Measurements from ENCODE around the gene PCDHGA1.

Gene PCDHGA1

GRCh38 chr5:141411575-141411974 lies 81.3 kb downstream of the PCDHGA1 start:
- CTCF ChIA-PET, result interaction anchor here (0.6 to 1.5 kb wide), 2 partner anchors 10 to 726 kb away, joined by 4 to 6 read pairs; partner anchors contain the start of gene PCDHGA11

GRCh38 chr5:141412854-141413539 lies 82.7 kb downstream of the PCDHGA1 start, which contains the start of gene PCDHGA10:
Gene PCDHGA10, plus strand, starts transcription at chr5:141412987. Its CDS starts 189 bp downstream, at chr5:141413176.
- POLR2A ChIA-PET, result no interaction called here

More at GRCh38 chr5:141411575-141411974, 81.3 kb downstream of the PCDHGA1 start:
- no peak for TF ChIP-seq ZNF404 (tag by site-specific recombination; IDR thresholded peaks at IDR 0.05)
- TF ChIP-seq ZNF266 (tag by site-specific recombination; IDR thresholded peaks at IDR 0.05; ENCODE audit: low read depth), result no peak
- no peak for TF ChIP-seq ZBTB48 (tag by site-specific recombination; IDR thresholded peaks at IDR 0.05)
- TF ChIP-seq WT1 (tag by site-specific recombination; IDR thresholded peaks at IDR 0.05), result no peak
- no peak for TF ChIP-seq ZNF121 (tag by site-specific recombination; IDR thresholded peaks at IDR 0.05)
- TF ChIP-seq ZNF248 (tag by site-specific recombination; IDR thresholded peaks at IDR 0.05), result no peak
- no peak for TF ChIP-seq ZNF785 (tag by site-specific recombination; IDR thresholded peaks at IDR 0.05)
- no peak for TF ChIP-seq ZNF311 (tag by site-specific recombination; IDR thresholded peaks at IDR 0.05; ENCODE audit: borderline replicate concordance)
- TF ChIP-seq ZNF473 (tag by site-specific recombination; IDR thresholded peaks at IDR 0.05), result no peak
- no peak for TF ChIP-seq ZNF777 (tag by site-specific recombination; IDR thresholded peaks at IDR 0.05; ENCODE audit: borderline replicate concordance)
- TF ChIP-seq ZNF335 (tag by site-specific recombination; conservative IDR thresholded peaks at IDR 0.05), result no peak
- Histone ChIP-seq H3K36me3 (ENCODE audit: control insufficient read depth in 2 of 2, insufficient read depth in 1 of 2, low read length in 2 of 2) (no peaks in the 10 kb centered on the region), H3K4me1 (ENCODE audit: control insufficient read depth, insufficient read depth, low read length) (no peaks in the 10 kb centered on the region), H3K27ac (ENCODE audit: extremely low read depth, low read depth, low read length) (no peak overlapping the region), H3K9me3 (ENCODE audit: control insufficient read depth, insufficient read depth, low read depth, low read length) (no peaks in the 10 kb centered on the region), H3K4me3 (ENCODE audit: low read depth, low read length) (no peak overlapping the region)
- POLR2A ChIA-PET, result no interaction called here

GRCh38 chr5:141413540-141414069 lies 83.3 kb downstream of the PCDHGA1 start:
- Histone ChIP-seq H3K4me3 (ENCODE audit: low read depth, low read length) (no peak overlapping the region), H3K4me1 (ENCODE audit: control insufficient read depth, insufficient read depth, low read length) (no peaks in the 10 kb centered on the region), H3K27ac (ENCODE audit: extremely low read depth, low read depth, low read length) (no peak overlapping the region), H3K36me3 (ENCODE audit: control insufficient read depth in 2 of 2, insufficient read depth in 1 of 2, low read length in 2 of 2) (no peaks in the 10 kb centered on the region), H3K9me3 (ENCODE audit: control insufficient read depth, insufficient read depth, low read depth, low read length) (no peaks in the 10 kb centered on the region)
- ChIA-PET CTCF (interaction anchor here (0.6 to 3.2 kb wide), 13 partner anchors 16 to 364 kb away, joined by 3 to 14 read pairs (median 5); partner anchors contain the start of genes PCDHGA12 and PCDHGB5), POLR2A (no interaction called here)
- TF ChIP-seq ZNF76 (tag by site-specific recombination; IDR thresholded peaks at IDR 0.05; ENCODE audit: borderline replicate concordance, low read depth), result no peak
- TF ChIP-seq ZNF211 (tag by site-specific recombination; IDR thresholded peaks at IDR 0.05; ENCODE audit: low read depth), result no peak
- TF ChIP-seq ZNF16 (tag by site-specific recombination; IDR thresholded peaks at IDR 0.05; ENCODE audit: low read depth), result no peak
- no peak for TF ChIP-seq SP7 (tag by site-specific recombination; IDR thresholded peaks at IDR 0.05)
- TF ChIP-seq ZNF623 (tag by site-specific recombination; IDR thresholded peaks at IDR 0.05), result no peak
- TF ChIP-seq ZSCAN30 (tag by site-specific recombination; IDR thresholded peaks at IDR 0.05), result no peak
- TF ChIP-seq ZFP69B (tag by site-specific recombination; IDR thresholded peaks at IDR 0.05), result no peak
- no peak for TF ChIP-seq ZNF518A (tag by site-specific recombination; conservative IDR thresholded peaks at IDR 0.05; ENCODE audit: low read depth)
- TF ChIP-seq ZNF341 (tag by site-specific recombination; IDR thresholded peaks at IDR 0.05; ENCODE audit: low read depth), result no peak
- no peak for TF ChIP-seq MYNN (tag by site-specific recombination; IDR thresholded peaks at IDR 0.05; ENCODE audit: borderline replicate concordance)
- TF ChIP-seq ZNF350 (tag by site-specific recombination; IDR thresholded peaks at IDR 0.05), result no peak

More at GRCh38 chr5:141412854-141413539, 82.7 kb downstream of the PCDHGA1 start, which contains the start of gene PCDHGA10:
- no peaks in the 10 kb centered on the region for H3K4me1 ChIP-seq (ENCODE audit: control insufficient read depth, insufficient read depth, low read length)
- no peak for TF ChIP-seq ZNF530 (tag by site-specific recombination; IDR thresholded peaks at IDR 0.05; ENCODE audit: low read depth)
- TF ChIP-seq ZNF23 (tag by site-specific recombination; IDR thresholded peaks at IDR 0.05; ENCODE audit: borderline replicate concordance), result no peak
- TF ChIP-seq ZSCAN30 (tag by site-specific recombination; IDR thresholded peaks at IDR 0.05), result no peak
- TF ChIP-seq ZBTB20 (tag by site-specific recombination; IDR thresholded peaks at IDR 0.05), result no peak
- no peak for TF ChIP-seq ZBTB21 (tag by site-specific recombination; IDR thresholded peaks at IDR 0.05)
- TF ChIP-seq ZNF248 (tag by site-specific recombination; IDR thresholded peaks at IDR 0.05), result no peak
- TF ChIP-seq ZBTB26 (tag by site-specific recombination; optimal IDR thresholded peaks at IDR 0.05), result no peak
- TF ChIP-seq ZNF174 (tag by site-specific recombination; IDR thresholded peaks at IDR 0.05), result no peak
- CTCF ChIA-PET, result interaction anchor here (0.6 to 3.2 kb wide), 15 partner anchors 15 to 364 kb away, joined by 3 to 14 read pairs (median 3); partner anchors contain the start of genes PCDHGA12 and PCDHGB5
- H3K36me3 ChIP-seq (ENCODE audit: control insufficient read depth in 2 of 2, insufficient read depth in 1 of 2, low read length in 2 of 2), result no peaks in the 10 kb centered on the region
- no peak within 1 kb of the TSS for H3K4me3 ChIP-seq (ENCODE audit: low read depth, low read length)
- H3K27ac ChIP-seq (ENCODE audit: extremely low read depth, low read depth, low read length), result no peak within 1 kb of the TSS
- H3K9me3 ChIP-seq (ENCODE audit: control insufficient read depth, insufficient read depth, low read depth, low read length), result no peaks in the 10 kb centered on the region
